Measurements from ENCODE around the gene PBRM1. TPM values are rescaled to one million over a fixed set of nuclear protein-coding genes. Genes with fewer than 3 reads are reported as not detected.

Gene PBRM1
- total RNA-seq, 1 donor from 2014 or later = 192 TPM

DNA sequence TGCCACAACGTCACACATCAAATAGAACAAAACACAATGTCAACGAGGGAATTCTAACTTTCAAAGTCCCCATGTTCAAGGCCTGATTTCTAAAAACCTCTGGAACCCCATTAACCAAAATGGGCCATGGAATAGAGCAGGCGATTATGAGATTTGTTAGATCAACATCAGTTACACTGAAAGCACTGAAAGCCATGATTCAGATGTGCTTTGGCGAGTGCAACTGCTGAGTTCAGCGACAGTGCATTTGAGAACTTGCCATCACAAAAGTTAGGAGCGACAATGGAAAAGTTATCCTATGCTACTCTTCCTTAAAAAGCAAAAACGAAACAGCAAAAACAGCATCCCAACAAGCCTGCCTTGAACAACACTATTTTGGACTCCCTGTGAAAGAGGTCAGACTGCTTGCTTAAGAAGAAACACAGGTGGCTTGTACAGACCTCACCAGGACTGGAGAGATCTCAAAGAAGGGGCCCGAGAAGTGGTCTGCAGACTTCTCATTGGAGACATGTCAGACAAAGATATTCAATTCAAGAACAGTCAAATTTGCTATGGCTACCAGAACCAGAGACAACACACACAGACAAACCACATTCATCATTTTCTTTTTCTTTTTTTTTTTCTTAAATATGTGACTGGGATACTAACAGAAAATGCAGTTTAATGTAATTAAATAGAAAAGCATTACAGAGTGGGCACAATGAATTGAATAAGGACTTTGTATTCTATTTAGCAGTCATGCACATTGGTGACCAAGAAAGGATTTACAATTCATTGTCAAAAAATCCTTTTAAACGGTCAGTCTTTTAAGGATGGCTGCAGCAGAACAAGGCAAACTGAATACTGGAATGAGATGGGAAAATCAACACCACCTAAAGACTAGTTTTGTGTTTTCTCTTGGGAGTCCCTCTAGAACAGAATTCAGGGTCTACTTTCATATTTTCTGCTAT, 128.4 kb downstream of the PBRM1 start:
- DNase-seq = no peak
- H3K4me1 Mint-ChIP-seq (ENCODE audit: low read depth, unreplicated experiment) = no peaks in the 10 kb centered on the region
- no peaks in the 10 kb centered on the region for H3K27me3 Mint-ChIP-seq (ENCODE audit: unreplicated experiment)
- no peaks in the 10 kb centered on the region for H3K36me3 Mint-ChIP-seq (ENCODE audit: unreplicated experiment)
- no peak for TF ChIP-seq CTCF (IDR thresholded peaks at IDR 0.05; ENCODE audit: partially characterized antibody, unreplicated experiment)
- no peaks in the 10 kb centered on the region for H3K9me3 Mint-ChIP-seq (ENCODE audit: unreplicated experiment)
- H3K27ac Mint-ChIP-seq (ENCODE audit: unreplicated experiment) = no peak overlapping the region
- no peak overlapping the region for H3K4me3 Mint-ChIP-seq (ENCODE audit: unreplicated experiment)

DNA sequence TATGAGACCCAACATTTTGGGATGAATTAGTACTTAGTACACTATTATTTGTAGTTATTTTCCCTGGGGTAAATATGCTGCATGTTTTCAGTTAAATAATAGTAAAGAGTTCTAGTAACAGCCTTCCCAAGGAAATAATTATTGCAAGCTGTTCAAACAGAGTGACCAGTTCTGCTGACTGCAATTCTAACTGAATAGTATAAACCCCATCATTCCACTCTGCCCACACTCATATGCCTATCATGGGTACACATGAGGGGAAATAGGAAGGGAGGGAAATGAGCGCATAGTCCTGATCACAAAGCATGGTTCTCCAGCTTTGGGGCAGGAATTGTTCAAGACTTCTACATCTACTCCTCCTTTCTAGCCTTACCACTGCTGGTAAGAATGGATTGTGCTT, 130.7 kb downstream of the PBRM1 start:
- H3K27me3 Mint-ChIP-seq (ENCODE audit: unreplicated experiment) = no peaks in the 10 kb centered on the region
- no peaks in the 10 kb centered on the region for H3K4me1 Mint-ChIP-seq (ENCODE audit: low read depth, unreplicated experiment)
- no peak for TF ChIP-seq CTCF (IDR thresholded peaks at IDR 0.05; ENCODE audit: partially characterized antibody, unreplicated experiment)
- DNase-seq = no peak
- peaks cover 2% of the 10 kb centered on the region for H3K9me3 Mint-ChIP-seq (ENCODE audit: unreplicated experiment)
- H3K27ac Mint-ChIP-seq (ENCODE audit: unreplicated experiment) = no peak overlapping the region
- H3K4me3 Mint-ChIP-seq (ENCODE audit: unreplicated experiment) = no peak overlapping the region
- H3K36me3 Mint-ChIP-seq (ENCODE audit: unreplicated experiment) = no peaks in the 10 kb centered on the region

DNA sequence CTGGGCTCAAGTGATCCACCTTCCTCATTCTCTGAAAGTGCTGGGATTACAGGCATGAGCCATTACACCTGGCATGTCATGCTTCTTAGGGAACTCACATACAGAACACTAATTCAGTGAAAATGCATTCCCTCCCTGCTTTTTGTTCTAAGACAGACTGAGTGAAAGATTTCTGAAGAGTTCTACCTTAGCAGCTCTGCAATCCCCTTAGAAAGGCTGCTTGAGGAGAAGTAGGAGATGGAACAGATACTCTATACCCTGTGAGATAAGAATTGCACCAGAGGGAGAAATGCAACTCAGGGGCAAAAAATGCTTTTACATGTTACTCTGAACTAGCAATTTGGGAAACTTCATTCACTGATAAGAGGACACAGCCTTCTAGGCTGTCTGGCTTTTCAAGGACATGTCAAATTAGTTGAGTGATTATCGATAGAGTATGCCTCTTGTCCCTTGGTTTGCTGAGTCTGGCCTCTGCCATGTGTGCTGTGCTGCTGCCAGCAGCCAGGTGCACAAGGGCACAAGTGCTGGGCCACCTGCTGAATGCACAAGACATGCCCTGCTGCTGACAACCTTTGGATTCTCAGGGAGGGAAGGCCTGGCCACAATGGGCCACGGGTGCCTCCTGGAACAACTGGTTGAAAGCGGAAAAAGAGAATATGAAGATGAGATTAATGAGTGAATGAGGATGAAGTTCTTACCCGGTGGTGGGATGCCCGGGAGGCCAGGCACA, 131.5 kb downstream of the PBRM1 start:
- Mint-ChIP-seq H3K9me3 (ENCODE audit: unreplicated experiment) (peaks cover 2% of the 10 kb centered on the region), H3K4me3 (ENCODE audit: unreplicated experiment) (no peak overlapping the region), H3K36me3 (ENCODE audit: unreplicated experiment) (no peaks in the 10 kb centered on the region), H3K27ac (ENCODE audit: unreplicated experiment) (no peak overlapping the region), H3K4me1 (ENCODE audit: low read depth, unreplicated experiment) (no peaks in the 10 kb centered on the region), H3K27me3 (ENCODE audit: unreplicated experiment) (no peaks in the 10 kb centered on the region)
- TF ChIP-seq CTCF (IDR thresholded peaks at IDR 0.05; ENCODE audit: partially characterized antibody, unreplicated experiment) = no peak
- DNase-seq = no peak

DNA sequence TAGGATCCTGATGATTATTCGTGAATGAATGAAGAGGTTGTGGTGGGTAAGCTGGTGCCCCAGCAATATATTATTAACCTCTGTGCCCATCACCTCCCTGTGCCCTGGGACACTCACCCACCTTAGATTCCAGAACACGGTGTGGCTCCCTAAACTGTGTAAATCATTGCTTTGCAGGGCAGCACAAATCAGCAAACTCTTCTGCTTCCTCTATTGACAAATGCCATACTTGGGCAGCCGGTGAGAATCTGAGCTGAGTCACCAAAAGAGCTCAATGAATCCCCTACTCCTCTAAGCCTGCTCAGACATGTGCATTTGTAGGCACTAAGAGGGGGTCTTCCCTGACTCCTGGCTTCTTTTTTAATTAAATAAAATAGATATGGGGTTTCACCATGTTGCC, 133.6 kb downstream of the PBRM1 start:
- DNase-seq = no peak
- H3K4me3 Mint-ChIP-seq (ENCODE audit: unreplicated experiment) = no peak overlapping the region
- no peaks in the 10 kb centered on the region for H3K36me3 Mint-ChIP-seq (ENCODE audit: unreplicated experiment)
- H3K9me3 Mint-ChIP-seq (ENCODE audit: unreplicated experiment) = peaks cover 2% of the 10 kb centered on the region
- no peaks in the 10 kb centered on the region for H3K27me3 Mint-ChIP-seq (ENCODE audit: unreplicated experiment)
- H3K27ac Mint-ChIP-seq (ENCODE audit: unreplicated experiment) = no peak overlapping the region
- TF ChIP-seq CTCF (IDR thresholded peaks at IDR 0.05; ENCODE audit: partially characterized antibody, unreplicated experiment) = no peak
- H3K4me1 Mint-ChIP-seq (ENCODE audit: low read depth, unreplicated experiment) = no peaks in the 10 kb centered on the region

GRCh38 chr3:52551118-52551517, 134.6 kb downstream of the PBRM1 start:
- Mint-ChIP-seq H3K36me3 (ENCODE audit: unreplicated experiment) (no peaks in the 10 kb centered on the region), H3K9me3 (ENCODE audit: unreplicated experiment) (peaks cover 2% of the 10 kb centered on the region), H3K4me1 (ENCODE audit: low read depth, unreplicated experiment) (no peaks in the 10 kb centered on the region), H3K27me3 (ENCODE audit: unreplicated experiment) (no peaks in the 10 kb centered on the region), H3K4me3 (ENCODE audit: unreplicated experiment) (no peak overlapping the region), H3K27ac (ENCODE audit: unreplicated experiment) (no peak overlapping the region)
- DNase-seq = no peak
- no peak for TF ChIP-seq CTCF (IDR thresholded peaks at IDR 0.05; ENCODE audit: partially characterized antibody, unreplicated experiment)

Data from glutamatergic neuron (in vitro differentiated cells).